HepG2 (cell line): ENCODE results near the gene CARD19. TPM values are rescaled to one million over a fixed set of nuclear protein-coding genes. Genes with fewer than 3 reads are reported as not detected.

Experiments used
- ESRRA ChIP-seq: sonication (generic); formaldehyde crosslinking; IDR thresholded peaks from 2 replicates; pipeline ENCODE4 v1.5.1; 2020; ENCODE audit warnings: mild to moderate bottlenecking, low read depth, missing genetic modification reagents
- HNRNPL ChIP-seq: fragments of 200-400 bp; formaldehyde crosslinking; IDR thresholded peaks from 2 replicates; pipeline ENCODE4 v1.6.1; 2017; ENCODE audit warnings: mild to moderate bottlenecking, low read depth, low read length
- KAT2B ChIP-seq: fragments of 150-350 bp; IDR thresholded peaks from 2 replicates; pipeline ENCODE4 v1.6.1; 2014; ENCODE audit warnings: low read depth, low read length, borderline replicate concordance
- MNT ChIP-seq: fragments of 450-650 bp; IDR thresholded peaks from 2 replicates; pipeline ENCODE4 v1.6.1; 2016
- NFATC3 ChIP-seq: sonication (generic); formaldehyde crosslinking; IDR thresholded peaks from 2 replicates; pipeline ENCODE4 v1.5.1; 2020; ENCODE audit warnings: mild to moderate bottlenecking, missing genetic modification reagents
- U2AF2 ChIP-seq: fragments of 200-400 bp; formaldehyde crosslinking; IDR thresholded peaks from 2 replicates; pipeline ENCODE4 v1.6.1; 2017; ENCODE audit warnings: low read depth, mild to moderate bottlenecking, low read length
- ZBTB26 ChIP-seq: IDR thresholded peaks from 2 replicates; pipeline ENCODE4 v1.6.1; 2016; ENCODE audit warnings: missing compliant biosample characterization, missing genetic modification reagents, borderline replicate concordance
- ZFP91 ChIP-seq: sonication (generic); formaldehyde crosslinking; IDR thresholded peaks from 2 replicates; pipeline ENCODE4 v1.9.0; 2022; ENCODE audit warnings: missing genetic modification reagents, mild to moderate bottlenecking, borderline replicate concordance
- ZMYM3 ChIP-seq: sonication (generic); formaldehyde crosslinking; IDR thresholded peaks from 2 replicates; pipeline ENCODE4 v1.5.1; 2020; ENCODE audit warnings: mild to moderate bottlenecking, missing genetic modification reagents
- ZNF142 ChIP-seq: sonication (generic); formaldehyde crosslinking; IDR thresholded peaks from 2 replicates; pipeline ENCODE4 v1.4.0; 2020; ENCODE audit warnings: missing genetic modification reagents
- ZNF160 ChIP-seq: sonication (generic); formaldehyde crosslinking; IDR thresholded peaks from 2 replicates; pipeline ENCODE4 v1.8.0; 2022; ENCODE audit warnings: mild to moderate bottlenecking, inconsistent platforms, missing genetic modification reagents
- ZNF432 ChIP-seq: sonication (generic); formaldehyde crosslinking; IDR thresholded peaks from 2 replicates; pipeline ENCODE4 v1.5.0; 2020; ENCODE audit warnings: missing genetic modification reagents, mild to moderate bottlenecking, borderline replicate concordance
- ZNF747 ChIP-seq: sonication (generic); formaldehyde crosslinking; IDR thresholded peaks from 2 replicates; pipeline ENCODE4 v1.8.1; 2023; ENCODE audit warnings: missing genetic modification reagents, mild to moderate bottlenecking, borderline replicate concordance
- ZSCAN5A ChIP-seq: sonication (generic); formaldehyde crosslinking; IDR thresholded peaks from 2 replicates; pipeline ENCODE4 v1.8.0; 2022; ENCODE audit warnings: mild to moderate bottlenecking, missing genetic modification reagents, borderline replicate concordance
- polyA plus RNA-seq, 8 experiments: library from polyadenylated mRNA; depleted of rRNA in 3 of 8; stranded (reverse) in 7 of 8; unstranded in 1 of 8; fragments of >200 nt; fragmentation: Illumina TruSeq in 4 of 8; extraction: Trizol in 4 of 8; gene quantifications; 2 replicates each; pipeline versions ENCODE4 v1.2.1 to v1.2.3, GENCODE V29; 2011 to 2016; ENCODE audit warnings: low read depth in 4 of 8, missing spikeins in 1 of 8, mixed read lengths in 1 of 8; ENCODE audit not compliant: insufficient read depth in 1 of 8
- total RNA-seq, 5 experiments: library from RNA; depleted of rRNA; stranded (reverse); fragments of >200 nt; fragmentation: Illumina TruSeq; extraction: Trizol; gene quantifications; 2 replicates each; pipeline ENCODE4 v1.2.3, GENCODE V29; 2016; ENCODE audit warnings: low read depth in 1 of 5

CARD19 gene
- total and polyA plus RNA-seq, 2 of the 13 experiments (the other 11 are each of a cell fraction or from before 2014, with no cell fraction given), result 18.4 to 47.2 TPM

- no peak for TF ChIP-seq MNT
- peak; percentile 2; the same call in 1 of the 2 replicates for TF ChIP-seq ZFP91 (CRISPR knock-in tag)
- TF ChIP-seq NFATC3 (CRISPR knock-in tag), result no peak
- no peak for TF ChIP-seq ZBTB26 (CRISPR knock-in tag)
- TF ChIP-seq ZNF160 (CRISPR knock-in tag), result no peak
- TF ChIP-seq ZNF747 (CRISPR knock-in tag), result no peak
- 0 out of 2 replicates have a peak, but pooled peaks have one; percentile 47 for TF ChIP-seq HNRNPL
- TF ChIP-seq ZSCAN5A (CRISPR knock-in tag), result no peak
- TF ChIP-seq ZNF432 (CRISPR knock-in tag), result no peak
- no peak for TF ChIP-seq U2AF2
- no peak for TF ChIP-seq KAT2B
- no peak for TF ChIP-seq ZNF142
- TF ChIP-seq ZMYM3, result peak; percentile 34; the same call in 1 of the 2 replicates
- peak; percentile 22; the same call in 1 of the 2 replicates for TF ChIP-seq ESRRA (CRISPR knock-in tag)
Measured at GRCh38 chr9:93059715-93060578, 36.1 kb upstream of the CARD19 start (continued).
